B cell (primary cell): ENCODE data around the gene ARL16. TPM values are rescaled to one million over a fixed set of nuclear protein-coding genes. Genes with fewer than 3 reads are reported as not detected.

Source experiments
- ATAC-seq: fragments of 200-7000 bp; cut with Tn5 transposase; one replicate; pipeline ENCODE4 v1.10.0; 2021; ENCODE audit warnings: low read depth, mild to moderate bottlenecking, moderate number of reproducible peaks, moderate library complexity
- CTCF ChIA-PET: fragments of 350-600 bp; sonication (Branson Sonifier 250); formaldehyde crosslinking; loops from one replicate; lab custom pipeline; 2021; ENCODE audit warnings: antibody characterized with exemption, inconsistent platforms; lab: Charles Lee
- POLR2A ChIA-PET: fragments of 350-600 bp; sonication (Branson Sonifier 250); formaldehyde crosslinking; loops from one replicate; lab custom pipeline; 2021; ENCODE audit warnings: antibody characterized with exemption; lab: Charles Lee
- DNase-seq: peaks from one replicate; pipeline ENCODE4 v3.0.0; 2013
- H2AFZ ChIP-seq: 2 replicates; pipeline ENCODE4 v1.6.1; 2012; ENCODE audit warnings: mild to moderate bottlenecking, low read depth, low read length; ENCODE audit not compliant: insufficient read depth, poor library complexity, severe bottlenecking
- H3K27ac ChIP-seq, 2 donors: 1 replicate in 1 of 2; 2 replicates in 1 of 2; pipeline ENCODE4 v1.5.1; 2012 to 2013; ENCODE audit warnings: low read length in 2 of 2, mild to moderate bottlenecking in 2 of 2, moderate library complexity in 1 of 2
- H3K27me3 ChIP-seq, 4 experiments: fragments of 200-600 bp in 1 of 4; sonication (generic) in 1 of 4; replicated peaks in 1 of 4; 1 replicate in 2 of 4; 2 replicates in 2 of 4; pipeline versions ENCODE4 v1.6.1 to v1.7.0; 2013 to 2016; ENCODE audit warnings: low read length in 3 of 4, mild to moderate bottlenecking in 2 of 4, mixed read lengths in 1 of 4, moderate library complexity in 1 of 4; ENCODE audit not compliant: insufficient read depth in 4 of 4, control insufficient read depth in 3 of 4; ENCODE audit errors: control extremely low read depth in 1 of 4
- H3K36me3 ChIP-seq, 2 experiments: replicated peaks in 1 of 2; 1 replicate in 1 of 2; 2 replicates in 1 of 2; pipeline versions ENCODE4 v1.6.1 to v1.7.1; 2013; ENCODE audit warnings: low read length in 1 of 2; ENCODE audit not compliant: insufficient read depth in 2 of 2, control insufficient read depth in 1 of 2; ENCODE audit errors: control extremely low read depth in 1 of 2, extremely low read depth in 1 of 2
- H3K4me1 ChIP-seq, 2 donors: fragments of 200-600 bp in 1 of 2; sonication (generic) in 1 of 2; 1 replicate in 1 of 2; 2 replicates in 1 of 2; pipeline versions ENCODE4 v1.5.1 to v1.6.1; 2013 to 2017; ENCODE audit warnings: low read length in 2 of 2; ENCODE audit not compliant: control insufficient read depth in 2 of 2, insufficient read depth in 2 of 2
- H3K4me2 ChIP-seq: replicated peaks from 2 replicates; pipeline ENCODE3; 2012; ENCODE audit warnings: mild to moderate bottlenecking, low read depth, low read length; ENCODE audit not compliant: poor library complexity, severe bottlenecking
- H3K4me3 ChIP-seq, 5 experiments: fragments of 200-600 bp in 1 of 5; sonication (generic) in 1 of 5; 1 replicate in 3 of 5; 2 replicates in 2 of 5; pipeline versions ENCODE4 v1.5.1 to v1.7.0; 2011 to 2016; ENCODE audit warnings: low read length in 4 of 5, mild to moderate bottlenecking in 4 of 5, low read depth in 2 of 5, control low read depth in 1 of 5, moderate library complexity in 1 of 5; ENCODE audit not compliant: insufficient read depth in 1 of 5; ENCODE audit errors: control extremely low read depth in 1 of 5, extremely low read depth in 1 of 5
- H3K79me2 ChIP-seq: fragments of 200-600 bp; sonication (generic); one replicate; pipeline ENCODE4 v1.6.0; 2016; ENCODE audit warnings: low read length; ENCODE audit not compliant: control insufficient read depth, insufficient read depth
- H3K9ac ChIP-seq: fragments of 200-600 bp; sonication (generic); 2 replicates; pipeline ENCODE4 v1.6.1; 2017; ENCODE audit warnings: mild to moderate bottlenecking, low read length, moderate library complexity
- H3K9me3 ChIP-seq, 3 donors: one replicate each; pipeline versions ENCODE4 v1.6.1 to v1.7.1; 2013; ENCODE audit warnings: low read length in 2 of 3; ENCODE audit not compliant: control insufficient read depth in 2 of 3, insufficient read depth in 1 of 3; ENCODE audit errors: control extremely low read depth in 1 of 3
- H4K20me1 ChIP-seq: 2 replicates; pipeline ENCODE4 v1.6.0; 2012; ENCODE audit warnings: mild to moderate bottlenecking, low read length; ENCODE audit not compliant: insufficient read depth, control insufficient read depth, poor library complexity, severe bottlenecking
- H3K27ac Mint-ChIP-seq: one replicate; pipeline ENCODE4 v1.8.0; 2021; ENCODE audit warnings: mixed read lengths
- H3K27me3 Mint-ChIP-seq: one replicate; pipeline ENCODE4 v1.8.0; 2021; ENCODE audit warnings: mixed read lengths
- H3K4me1 Mint-ChIP-seq: one replicate; pipeline ENCODE4 v1.8.0; 2021; ENCODE audit warnings: mixed read lengths
- H3K4me3 Mint-ChIP-seq: one replicate; pipeline ENCODE4 v1.8.0; 2021; ENCODE audit warnings: mixed read lengths
- H3K9me3 Mint-ChIP-seq: one replicate; pipeline ENCODE4 v1.8.0; 2022; ENCODE audit warnings: mixed read lengths; ENCODE audit not compliant: insufficient read depth
- CTCF ChIP-seq: fragments of 200-600 bp; IDR thresholded peaks from one replicate; pipeline ENCODE4 v1.8.0; 2022; ENCODE audit warnings: antibody characterized with exemption, mild to moderate bottlenecking
- EZH2 ChIP-seq: IDR thresholded peaks from 2 replicates; pipeline ENCODE4 v1.6.1; 2012; ENCODE audit warnings: borderline replicate concordance, low read depth, mild to moderate bottlenecking, moderate library complexity, low read length; ENCODE audit not compliant: insufficient read depth, poor library complexity, severe bottlenecking
- WGBS: methylation state at CpG from one replicate; pipeline ENCODE4 v1.1.5; 2013; ENCODE audit warnings: missing lambda C conversion rate; ENCODE audit not compliant: insufficient coverage; 5-methylcytosine and 5-hydroxymethylcytosine counted together
- intact Hi-C: fragments of 100-400 bp; cut with micrococcal nuclease; formaldehyde crosslinking; loops from one replicate; pipeline ENCODE4 v1.10.0; 2022
- polyA plus RNA-seq: library from polyadenylated mRNA; depleted of rRNA; stranded (reverse); fragments of >200 nt; gene quantifications from 2 replicates; pipeline ENCODE4 v1.2.3, GENCODE V29; 2012
- total RNA-seq, 2 donors: library from RNA; stranded (reverse); fragments of 120-200 nt in 1 of 2; gene quantifications; 1 replicate in 1 of 2; 2 replicates in 1 of 2; pipeline versions ENCODE4 v1.2.3 to v1.2.4, GENCODE V29; 2013 to 2022

Gene ARL16
- total and polyA plus RNA-seq, 2 donors (not counting 1 experiment from before 2014, with no cell fraction given): 32.5 to 101 TPM

- DNase-seq: no peak
Measured at GRCh38 chr17:81666092-81666341, 17.6 kb downstream of the ARL16 start.

More at GRCh38 chr17:81666092-81666341, 17.6 kb downstream of the ARL16 start:
- peaks cover 0 to 19% of the 10 kb centered on the region in 2 experiments for H3K36me3 ChIP-seq
- POLR2A ChIA-PET: interaction anchor here (0.5 kb wide), 1 partner anchor 629 kb away, joined by 3 read pairs; no protein-coding TSS in a partner anchor
- peaks cover 19 to 25% of the 10 kb centered on the region in 2 donors for H3K4me1 ChIP-seq
- peak overlapping the region; percentile 69 to 80 for H3K27ac ChIP-seq
- peaks cover 7% of the 10 kb centered on the region for H4K20me1 ChIP-seq
- ATAC-seq: peak; percentile 7
- peak overlapping the region; percentile 77 to 98 (median 93) for H3K4me3 ChIP-seq
- Mint-ChIP-seq H3K4me1 (peaks cover 23% of the 10 kb centered on the region), H3K4me3 (peak overlapping the region; percentile 91), H3K27me3 (no peaks in the 10 kb centered on the region), H3K27ac (peak overlapping the region; percentile 88), H3K9me3 (no peaks in the 10 kb centered on the region)
- intact Hi-C loops: loop anchor here (1.0 to 2.0 kb wide), 5 partner anchors 17 to 427 kb away; partner anchors contain the start of genes ARL16, FAAP100, MRPL12 and NDUFAF8
- H3K79me2 ChIP-seq: peaks cover 54% of the 10 kb centered on the region
- peak overlapping the region; percentile 93 for H3K4me2 ChIP-seq
- CTCF ChIA-PET: interaction anchor here (1.2 to 1.8 kb wide), 2 partner anchors 18 to 65 kb away, joined by 3 to 5 read pairs; partner anchors contain the start of genes ARL16 and HGS
- TF ChIP-seq CTCF (no peak), EZH2 (no peak)
- H3K9me3 ChIP-seq: no peaks in the 10 kb centered on the region
- H3K27me3 ChIP-seq: no peaks in the 10 kb centered on the region
- peak overlapping the region; percentile 89 for H2AFZ ChIP-seq
- 2% methylated on average over 16 of the region's 16 CpGs for WGBS
- peak overlapping the region; percentile 88 for H3K9ac ChIP-seq
